ENCODE data around the gene GPR15LG. TPM values are rescaled to one million over a fixed set of nuclear protein-coding genes. Genes with fewer than 3 reads are reported as not detected.
"Not testable (repeated sequence)": the region's sequence is repeated elsewhere in the genome, so short reads cannot be mapped to it uniquely, and the experiment has no call there.

The GPR15LG gene
- total RNA-seq, 1 experiment from 2014 or later = not detected

DNA sequence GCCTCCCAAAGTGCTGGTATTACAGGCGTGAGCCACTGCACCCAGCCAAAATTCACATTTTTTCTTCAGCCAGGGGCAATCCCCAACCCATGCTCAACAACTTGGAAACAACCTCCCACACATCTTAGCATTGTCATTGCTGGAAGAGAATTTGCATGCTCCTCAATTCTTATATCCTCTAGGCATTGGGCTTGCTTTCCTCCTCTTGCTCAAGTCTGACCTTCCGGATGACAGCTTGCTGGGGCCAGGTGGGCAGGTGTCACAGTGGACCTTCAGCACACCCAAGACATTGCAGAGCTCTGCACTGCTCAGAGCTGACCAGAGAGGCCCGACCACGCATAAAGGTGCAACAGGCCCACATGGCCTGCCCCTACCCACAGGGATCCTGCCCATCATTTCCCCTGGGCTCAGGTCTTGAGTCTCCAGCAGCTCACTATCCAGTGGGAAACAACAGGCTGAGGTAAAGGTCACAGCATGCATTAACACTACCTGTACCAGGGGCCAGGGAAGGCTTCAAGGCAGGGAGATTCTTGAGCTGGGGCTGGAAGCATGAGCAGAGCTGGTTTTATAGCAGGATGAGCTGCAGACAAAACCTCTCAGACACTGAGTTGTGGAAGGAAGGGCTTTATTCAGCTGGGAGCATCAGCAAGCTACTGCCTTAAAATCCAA lies 6.8 kb upstream of the GPR15LG start:
- H3K9ac ChIP-seq (ENCODE audit: low read length) = no peak overlapping the region
- H3K4me3 ChIP-seq (replicated peaks in 1 of 2; ENCODE audit: low read depth in 1 of 2, low read length in 2 of 2) = no peak overlapping the region
- H3K4me1 ChIP-seq (ENCODE audit: control insufficient read depth in 1 of 2, insufficient read depth in 2 of 2, low read length in 2 of 2) = no peaks in the 10 kb centered on the region
- no TSS peak for BruUV-seq (replicated peaks)
- ATAC-seq = no peak
- peaks cover 11% of the 10 kb centered on the region for H3K27me3 ChIP-seq (ENCODE audit: insufficient read depth, low read length)
- H2AFZ ChIP-seq (ENCODE audit: low read depth, low read length, poor library complexity, severe bottlenecking) = no peak overlapping the region
- H3K4me2 ChIP-seq (ENCODE audit: low read length) = no peak overlapping the region
- CTCF ChIA-PET = interaction anchor here (0.9 to 1.1 kb wide), 2 partner anchors 17 to 18 kb away, joined by 3 read pairs; no protein-coding TSS in a partner anchor
- intact Hi-C loops (cut with micrococcal nuclease) = no loop called here
- no peak for DNase-seq (ENCODE audit: low read depth, low spot score)
- no peaks in the 10 kb centered on the region for H3K79me2 ChIP-seq (ENCODE audit: insufficient read depth, low read length)
- H3K9me2 ChIP-seq (ENCODE audit: insufficient read depth) = no peaks in the 10 kb centered on the region
- RAD21 ChIA-PET (ENCODE audit: low non-redundant PET in 1 of 2, low total read pairs in 2 of 2, uncharacterized antibody in 2 of 2, unreplicated experiment in 2 of 2) = no interaction called here
- POLR2A ChIA-PET = no interaction called here
- no peaks in the 10 kb centered on the region for H3K36me3 ChIP-seq (ENCODE audit: control insufficient read depth in 1 of 2, insufficient read depth in 2 of 2, low read length in 2 of 2)
- no peak for TF ChIP-seq EZH2 (IDR thresholded peaks at IDR 0.05)
- H3K27ac ChIP-seq (ENCODE audit: low read depth, low read length) = no peak overlapping the region
- H4K20me1 ChIP-seq (ENCODE audit: insufficient read depth) = no peaks in the 10 kb centered on the region
- no peaks in the 10 kb centered on the region; a peak in 1 of 4 replicates for H3K9me3 ChIP-seq (ENCODE audit: control insufficient read depth in 1 of 2, insufficient read depth in 1 of 2, low read depth in 1 of 2, low read length in 2 of 2)

DNA sequence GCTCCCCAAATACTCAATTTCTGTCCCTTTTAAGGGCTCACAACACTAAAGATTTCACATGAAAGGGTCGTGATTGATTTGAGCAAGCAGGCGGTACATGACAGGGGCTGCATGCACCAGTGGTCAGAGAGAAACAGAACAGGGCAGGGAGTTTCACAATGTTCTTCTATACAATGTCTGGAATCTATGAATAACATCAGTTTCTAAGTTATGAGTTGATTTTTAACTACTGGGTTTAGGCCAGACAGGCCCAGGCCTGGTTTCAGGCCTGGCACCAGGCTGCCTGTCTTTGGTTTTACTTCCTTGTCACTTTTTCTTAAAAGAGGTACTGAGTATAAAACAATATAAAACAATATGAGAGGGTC lies 6.3 kb upstream of the GPR15LG start:
- RAD21 ChIA-PET (ENCODE audit: low non-redundant PET in 1 of 2, low total read pairs in 2 of 2, uncharacterized antibody in 2 of 2, unreplicated experiment in 2 of 2); H3K36me3 ChIP-seq (ENCODE audit: control insufficient read depth in 1 of 2, insufficient read depth in 2 of 2, low read length in 2 of 2); intact Hi-C loops (cut with micrococcal nuclease); H4K20me1 ChIP-seq (ENCODE audit: insufficient read depth); H3K9me3 ChIP-seq (ENCODE audit: control insufficient read depth in 1 of 2, insufficient read depth in 1 of 2, low read depth in 1 of 2, low read length in 2 of 2); H2AFZ ChIP-seq (ENCODE audit: low read depth, low read length, poor library complexity, severe bottlenecking); DNase-seq (ENCODE audit: low read depth, low spot score); H3K4me3 ChIP-seq (replicated peaks in 1 of 2; ENCODE audit: low read depth in 1 of 2, low read length in 2 of 2); H3K4me1 ChIP-seq (ENCODE audit: control insufficient read depth in 1 of 2, insufficient read depth in 2 of 2, low read length in 2 of 2); H3K9ac ChIP-seq (ENCODE audit: low read length); ATAC-seq; H3K27ac ChIP-seq (ENCODE audit: low read depth, low read length); BruUV-seq (replicated peaks); H3K9me2 ChIP-seq (ENCODE audit: insufficient read depth); POLR2A ChIA-PET; H3K4me2 ChIP-seq (ENCODE audit: low read length); H3K79me2 ChIP-seq (ENCODE audit: insufficient read depth, low read length): not testable (repeated sequence)
- peaks cover 11% of the 10 kb centered on the region for H3K27me3 ChIP-seq (ENCODE audit: insufficient read depth, low read length)
- CTCF ChIA-PET = interaction anchor here (0.9 kb wide), 1 partner anchor 18 kb away, joined by 3 read pairs; no protein-coding TSS in a partner anchor

DNA sequence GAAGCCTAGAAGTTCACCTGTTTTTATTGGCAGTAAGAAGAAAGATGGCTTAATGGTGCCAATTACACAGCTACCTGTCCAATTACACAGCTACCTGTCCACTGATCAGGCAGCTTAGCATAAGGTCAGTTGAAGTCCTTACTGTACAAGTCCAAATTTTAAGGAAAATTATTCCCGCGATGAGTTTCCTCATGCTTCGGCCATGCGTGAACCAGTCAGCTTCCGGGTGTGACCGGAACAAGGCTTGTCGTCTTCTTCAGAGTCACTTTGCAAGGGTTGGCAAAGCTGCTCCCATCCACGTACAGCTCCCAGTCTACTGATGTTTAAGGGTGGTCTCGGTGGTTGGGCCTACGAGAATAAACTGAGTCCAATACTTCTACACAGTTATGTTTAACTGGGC lies 5.2 kb upstream of the GPR15LG start:
- H3K27ac ChIP-seq (ENCODE audit: low read depth, low read length); H3K4me2 ChIP-seq (ENCODE audit: low read length); intact Hi-C loops (cut with micrococcal nuclease); RAD21 ChIA-PET (ENCODE audit: low non-redundant PET in 1 of 2, low total read pairs in 2 of 2, uncharacterized antibody in 2 of 2, unreplicated experiment in 2 of 2); H3K9me2 ChIP-seq (ENCODE audit: insufficient read depth); H3K4me3 ChIP-seq (replicated peaks in 1 of 2; ENCODE audit: low read depth in 1 of 2, low read length in 2 of 2); DNase-seq (ENCODE audit: low read depth, low spot score); H3K9me3 ChIP-seq (ENCODE audit: control insufficient read depth in 1 of 2, insufficient read depth in 1 of 2, low read depth in 1 of 2, low read length in 2 of 2); H3K36me3 ChIP-seq (ENCODE audit: control insufficient read depth in 1 of 2, insufficient read depth in 2 of 2, low read length in 2 of 2); H4K20me1 ChIP-seq (ENCODE audit: insufficient read depth); ATAC-seq; BruUV-seq (replicated peaks); H3K79me2 ChIP-seq (ENCODE audit: insufficient read depth, low read length); H2AFZ ChIP-seq (ENCODE audit: low read depth, low read length, poor library complexity, severe bottlenecking); H3K9ac ChIP-seq (ENCODE audit: low read length); H3K4me1 ChIP-seq (ENCODE audit: control insufficient read depth in 1 of 2, insufficient read depth in 2 of 2, low read length in 2 of 2); CTCF ChIA-PET; POLR2A ChIA-PET: not testable (repeated sequence)
- H3K27me3 ChIP-seq (ENCODE audit: insufficient read depth, low read length) = peaks cover 11% of the 10 kb centered on the region

DNA sequence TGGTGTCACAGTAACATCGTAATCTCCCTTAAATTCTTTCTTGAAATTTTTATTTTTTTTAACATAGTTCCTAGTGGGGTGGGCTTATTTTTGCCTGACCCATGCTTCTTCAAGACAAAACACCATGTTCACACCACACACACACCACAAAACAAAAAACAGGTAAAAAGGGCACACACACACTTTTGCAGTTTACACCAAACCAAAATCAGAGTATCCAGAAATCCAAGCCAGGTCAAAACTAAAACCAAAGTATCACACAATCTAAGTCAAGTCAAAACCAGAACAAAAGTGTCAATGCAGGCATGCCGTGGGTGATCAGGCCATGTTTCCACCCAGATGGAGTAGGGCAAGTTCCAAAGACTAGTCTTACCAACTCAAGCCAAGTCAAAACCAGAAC lies 2.4 kb upstream of the GPR15LG start:
- BruUV-seq (replicated peaks); DNase-seq (ENCODE audit: low read depth, low spot score); H3K27ac ChIP-seq (ENCODE audit: low read depth, low read length); CTCF ChIA-PET; H3K4me1 ChIP-seq (ENCODE audit: control insufficient read depth in 1 of 2, insufficient read depth in 2 of 2, low read length in 2 of 2); H3K27me3 ChIP-seq (ENCODE audit: insufficient read depth, low read length); H3K9me2 ChIP-seq (ENCODE audit: insufficient read depth); H2AFZ ChIP-seq (ENCODE audit: low read depth, low read length, poor library complexity, severe bottlenecking); H3K36me3 ChIP-seq (ENCODE audit: control insufficient read depth in 1 of 2, insufficient read depth in 2 of 2, low read length in 2 of 2); H3K9me3 ChIP-seq (ENCODE audit: control insufficient read depth in 1 of 2, insufficient read depth in 1 of 2, low read depth in 1 of 2, low read length in 2 of 2); RAD21 ChIA-PET (ENCODE audit: low non-redundant PET in 1 of 2, low total read pairs in 2 of 2, uncharacterized antibody in 2 of 2, unreplicated experiment in 2 of 2); H4K20me1 ChIP-seq (ENCODE audit: insufficient read depth); H3K9ac ChIP-seq (ENCODE audit: low read length); POLR2A ChIA-PET; intact Hi-C loops (cut with micrococcal nuclease); H3K4me3 ChIP-seq (replicated peaks in 1 of 2; ENCODE audit: low read depth in 1 of 2, low read length in 2 of 2); H3K4me2 ChIP-seq (ENCODE audit: low read length); ATAC-seq; H3K79me2 ChIP-seq (ENCODE audit: insufficient read depth, low read length): not testable (repeated sequence)
